OCI-LY3 (cell line): Measurements from ENCODE around the gene LIPG.

ENCODE experiments used
- CTCF ChIP-seq: fragments of 200-600, 300-600 bp; sonication (generic); IDR thresholded peaks from 2 replicates; pipeline ENCODE4 v1.5.1; 2014; ENCODE audit warnings: antibody characterized with exemption, low read length, low read depth
- EZH2phosphoT487 ChIP-seq: fragments of 200-600 bp; shearing (Covaris generic); IDR thresholded peaks from 2 replicates; pipeline ENCODE4 v1.6.1; 2018; ENCODE audit warnings: antibody characterized with exemption, mixed run types, low read depth

GRCh38 chr18:49572611-49573345 is 10.9 kb downstream of the LIPG start:
- no peak for TF ChIP-seq CTCF
- no peak for TF ChIP-seq EZH2phosphoT487
